Urinary bladder (tissue), 4 donors: ENCODE results near the gene EPYC. TPM values are rescaled to one million over a fixed set of nuclear protein-coding genes. Genes with fewer than 3 reads are reported as not detected.

ENCODE experiments used
- DNase-seq: peaks from one replicate; pipeline ENCODE4 v3.0.0-alpha.2; 2015; ENCODE audit errors: extremely low spot score
- H3K27ac ChIP-seq: one replicate; pipeline ENCODE4 v1.5.1; 2013; ENCODE audit warnings: low read depth, mild to moderate bottlenecking, moderate library complexity
- H3K36me3 ChIP-seq: one replicate; pipeline ENCODE4 v1.6.1; 2013; ENCODE audit warnings: mild to moderate bottlenecking, moderate library complexity; ENCODE audit not compliant: insufficient read depth
- H3K4me1 ChIP-seq: one replicate; pipeline ENCODE4 v1.6.1; 2013; ENCODE audit warnings: mild to moderate bottlenecking, moderate library complexity; ENCODE audit not compliant: insufficient read depth
- H3K4me3 ChIP-seq: one replicate; pipeline ENCODE4 v1.5.1; 2013; ENCODE audit warnings: low read depth, low read length
- WGBS: extraction: QIAGEN DNeasy Blood & Tissue Kit; methylation state at CpG from one replicate; pipeline ENCODE4 v1.1.7; 2013; 5-methylcytosine and 5-hydroxymethylcytosine counted together
- polyA plus RNA-seq: library from polyadenylated mRNA; stranded (reverse); fragments of 200-250 nt; gene quantifications from one replicate; pipeline ENCODE4 v1.2.3, GENCODE V29; 2013
- total RNA-seq: library from RNA; depleted of rRNA; stranded (reverse); fragments of >200 nt; gene quantifications from one replicate; pipeline ENCODE4 v1.2.3, GENCODE V29; 2014
- donor health status: healthy with polysubstance abuse.
- donor health status: healthy.

EPYC gene
- total and polyA plus RNA-seq, 2 donors = 1.2 TPM; not detected in 1

DNA sequence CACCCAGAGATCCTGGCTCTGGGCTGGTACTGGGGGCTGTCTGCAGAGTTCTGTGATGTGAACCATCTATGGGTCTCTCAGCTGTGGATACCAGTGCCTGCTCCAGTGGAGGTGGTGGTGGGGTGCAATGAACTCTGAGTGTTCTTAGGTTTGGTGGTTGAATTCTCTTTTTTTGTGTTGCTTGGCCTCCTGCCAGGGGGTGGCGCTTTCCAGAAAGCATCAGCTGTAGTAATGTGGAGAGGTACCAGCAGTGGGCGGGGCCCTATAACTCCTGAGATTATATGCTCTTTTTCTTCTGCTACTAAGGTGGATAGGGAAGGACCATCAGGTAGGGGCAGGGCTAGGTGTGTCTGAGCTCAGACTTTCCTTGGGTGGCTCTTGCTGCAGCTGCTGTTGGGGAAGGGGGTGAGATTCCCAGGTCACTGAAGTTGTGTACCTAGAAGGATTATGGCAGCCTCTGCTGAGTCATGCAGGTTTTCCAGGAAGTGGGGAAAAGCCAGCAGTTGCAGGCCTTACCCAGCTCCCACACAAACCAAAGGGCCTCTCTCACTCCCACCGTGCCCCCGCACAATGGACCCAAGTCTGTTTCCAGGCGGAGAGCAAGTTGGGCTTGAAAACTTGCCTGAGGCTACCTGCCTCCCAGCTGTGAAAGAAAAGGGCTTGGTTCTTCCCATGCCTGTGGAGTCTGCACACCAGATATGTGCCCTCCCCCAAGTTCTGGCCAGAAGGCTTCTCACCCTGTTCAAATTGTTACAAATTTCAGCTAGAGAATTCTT lies 68.4 kb downstream of the EPYC start:
- no peak overlapping the region for H3K4me3 ChIP-seq
- H3K4me1 ChIP-seq = no peaks in the 10 kb centered on the region
- 94% methylated on average over 5 of the region's 5 CpGs for WGBS
- DNase-seq = no peak
- H3K36me3 ChIP-seq = no peaks in the 10 kb centered on the region
- H3K27ac ChIP-seq = no peak overlapping the region

DNA sequence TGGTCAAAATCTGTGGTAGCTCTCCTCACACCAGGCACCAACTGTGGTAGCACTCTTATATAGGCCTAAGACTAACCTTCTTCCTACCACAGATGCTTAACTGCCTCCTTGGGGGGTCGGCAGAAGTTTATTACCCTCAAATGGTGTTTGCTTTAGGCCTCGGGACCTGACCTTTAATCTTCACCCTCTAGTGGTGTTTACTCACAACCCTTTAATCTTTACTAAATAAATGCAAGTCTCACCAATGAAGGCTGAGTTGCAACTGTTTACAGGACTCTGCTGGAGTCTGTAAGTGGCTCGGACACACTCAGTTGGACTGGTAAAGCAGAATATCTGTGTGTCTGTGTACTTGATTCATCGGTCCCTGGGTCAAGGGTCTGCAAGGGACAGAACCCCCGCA lies 79.2 kb downstream of the EPYC start:
- Histone ChIP-seq H3K27ac (no peak overlapping the region), H3K36me3 (no peaks in the 10 kb centered on the region), H3K4me3 (no peak overlapping the region), H3K4me1 (no peaks in the 10 kb centered on the region)
- DNase-seq = no peak
- 80% methylated on average over 5 of the region's 5 CpGs for WGBS

DNA sequence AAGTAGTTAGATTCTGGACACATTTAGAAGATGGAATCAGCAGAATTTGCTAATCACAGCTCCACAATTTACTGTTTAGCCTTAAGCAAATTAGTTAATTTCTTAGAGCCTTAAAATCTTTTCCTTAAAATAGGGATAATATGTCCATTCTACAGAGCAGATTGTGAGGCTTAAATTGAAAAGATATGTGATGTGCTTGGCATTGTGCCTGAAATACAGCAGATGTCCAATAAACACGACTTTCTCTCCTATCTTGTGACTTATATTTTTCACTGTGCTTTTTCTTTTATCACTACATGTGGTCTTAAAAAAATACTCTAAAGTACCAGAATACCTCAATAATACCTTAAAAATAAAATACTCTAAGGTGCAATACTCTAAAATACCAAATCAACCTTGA lies 80.4 kb downstream of the EPYC start:
- Histone ChIP-seq H3K27ac (no peak overlapping the region), H3K4me3 (no peak overlapping the region), H3K4me1 (no peaks in the 10 kb centered on the region), H3K36me3 (no peaks in the 10 kb centered on the region)
- DNase-seq = no peak
- 37% methylated on average over 1 of the region's 1 CpG for whole genome bisulfite sequencing

- Histone ChIP-seq H3K4me3 (no peak overlapping the region), H3K36me3 (no peaks in the 10 kb centered on the region), H3K4me1 (no peaks in the 10 kb centered on the region), H3K27ac (no peak overlapping the region)
- DNase-seq = no peak
These were observed 82.6 kb downstream of the EPYC start for GRCh38 chr12:90922145-90922627.

DNA sequence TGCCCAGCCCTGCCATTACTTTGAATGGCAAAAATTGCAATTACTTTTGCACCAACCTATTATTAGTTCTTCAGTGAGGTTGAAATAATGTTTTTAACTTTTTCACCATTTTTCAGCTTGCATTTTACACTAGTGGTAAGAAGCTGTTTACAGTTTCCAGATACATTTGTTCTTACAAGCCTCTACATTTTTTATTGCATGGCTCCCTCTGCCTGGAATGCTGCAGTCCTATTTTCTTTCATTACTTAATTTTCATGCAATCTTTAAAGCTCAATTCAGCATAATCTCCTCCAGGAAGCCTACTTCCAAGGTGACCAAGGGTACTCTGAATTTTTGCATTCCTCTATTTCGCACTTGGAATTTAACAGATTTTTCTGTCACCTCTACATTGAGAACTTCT lies 83.2 kb downstream of the EPYC start:
- 87% methylated on average over 1 of the region's 1 CpG for WGBS
- Histone ChIP-seq H3K36me3 (no peaks in the 10 kb centered on the region), H3K4me3 (no peak overlapping the region), H3K4me1 (no peaks in the 10 kb centered on the region), H3K27ac (no peak overlapping the region)
- DNase-seq = no peak

DNA sequence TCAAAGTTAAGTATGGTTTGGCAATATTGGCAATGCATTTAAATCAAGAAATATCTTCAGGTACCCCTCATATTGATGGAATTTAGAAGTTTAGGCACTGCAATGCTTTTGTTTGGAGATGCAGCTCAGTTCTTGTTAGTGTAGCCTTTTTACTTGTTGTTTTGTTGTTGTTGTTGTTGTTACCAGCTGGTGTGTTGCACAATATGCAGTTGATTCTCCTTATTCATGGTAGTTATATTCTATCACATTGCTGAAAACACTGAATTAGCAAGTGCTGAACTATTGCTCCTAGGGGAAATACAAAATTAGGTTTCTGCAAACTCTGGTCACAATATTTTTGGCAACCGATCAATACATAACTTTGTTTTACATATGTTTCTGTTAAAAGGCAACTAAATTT lies 84.5 kb downstream of the EPYC start:
- Histone ChIP-seq H3K4me3 (no peak overlapping the region), H3K4me1 (peaks cover 2% of the 10 kb centered on the region), H3K36me3 (no peaks in the 10 kb centered on the region), H3K27ac (no peak overlapping the region)
- DNase-seq = no peak
- WGBS = 96% methylated on average over 1 of the region's 1 CpG

GRCh38 chr12:90917431-90917830 lies 87.3 kb downstream of the EPYC start:
- Histone ChIP-seq H3K4me3 (no peak overlapping the region), H3K27ac (no peak overlapping the region), H3K36me3 (no peaks in the 10 kb centered on the region), H3K4me1 (peaks cover 2% of the 10 kb centered on the region)
- no peak for DNase-seq
- 27% methylated on average over 2 of the region's 2 CpGs for WGBS

DNA sequence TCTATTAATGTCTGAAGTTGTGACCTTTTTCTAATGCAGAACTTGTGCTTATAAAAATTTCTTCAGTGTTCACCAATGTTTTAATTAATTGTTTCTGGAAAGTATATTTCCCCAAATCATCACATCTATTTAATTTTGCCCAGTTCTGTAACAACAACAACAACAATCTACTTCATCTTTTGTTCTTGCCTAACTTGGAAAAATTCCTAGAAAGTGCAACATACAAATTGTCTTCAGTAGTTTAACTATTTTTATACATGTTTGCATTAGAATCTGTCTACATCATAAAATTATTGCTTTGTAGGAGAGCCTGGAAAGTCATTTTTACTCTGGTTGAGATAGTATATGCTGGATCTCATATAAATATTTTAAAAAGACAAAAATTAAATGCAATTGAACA lies 88.3 kb downstream of the EPYC start:
- H3K4me1 ChIP-seq = peaks cover 2% of the 10 kb centered on the region
- no peaks in the 10 kb centered on the region for H3K36me3 ChIP-seq
- no peak overlapping the region for H3K27ac ChIP-seq
- DNase-seq = no peak
- no peak overlapping the region for H3K4me3 ChIP-seq

- no peak overlapping the region for H3K4me3 ChIP-seq
- no peak for DNase-seq
- no peaks in the 10 kb centered on the region for H3K36me3 ChIP-seq
- H3K27ac ChIP-seq = no peak overlapping the region
- 95% methylated on average over 2 of the region's 2 CpGs for WGBS
- peaks cover 2% of the 10 kb centered on the region for H3K4me1 ChIP-seq
These were observed 89.4 kb downstream of the EPYC start for GRCh38 chr12:90915353-90915752.

Other genes with a start within 250 kb of the EPYC start
- gene CCER1, start 49.8 kb downstream of the EPYC start, total RNA-seq = not detected
- gene CCER1, start 49.8 kb downstream of the EPYC start, polyA plus RNA-seq = not detected
- gene KERA, start 53.1 kb upstream of the EPYC start, total RNA-seq = 1.1 TPM
- gene KERA, start 53.1 kb upstream of the EPYC start, polyA plus RNA-seq = 0.09 TPM
- 2,635 TPM for gene LUM, start 106.5 kb upstream of the EPYC start, total RNA-seq
- gene LUM, start 106.5 kb upstream of the EPYC start, polyA plus RNA-seq = 745 TPM
- 3,503 TPM for gene DCN, start 177.8 kb upstream of the EPYC start, total RNA-seq
- gene DCN, start 177.8 kb upstream of the EPYC start, polyA plus RNA-seq = 2,925 TPM